H1 (cell line): ENCODE data around the gene RANBP9. TPM values are rescaled to one million over a fixed set of nuclear protein-coding genes. Genes with fewer than 3 reads are reported as not detected.

Experiments
- BACH1 ChIP-seq: IDR thresholded peaks from 2 replicates; pipeline ENCODE4 v1.6.1; 2012; ENCODE audit warnings: low read length, improper control_type of control experiment
- CBX5 ChIP-seq: fragments of 300-800, 300-1000 bp; sonication (generic); IDR thresholded peaks from 2 replicates; pipeline ENCODE4 v1.7.1; 2016; ENCODE audit warnings: antibody characterized with exemption, low read length, low read depth
- CHD2 ChIP-seq: IDR thresholded peaks from 2 replicates; pipeline ENCODE4 v1.6.1; 2012; ENCODE audit warnings: low read length, improper control_type of control experiment
- CHD7 ChIP-seq: fragments of 300-600 bp; sonication (generic); IDR thresholded peaks from 2 replicates; pipeline ENCODE4 v1.7.1; 2012; ENCODE audit warnings: low read length, moderate library complexity, mild to moderate bottlenecking, inconsistent platforms; ENCODE audit not compliant: insufficient replicate concordance
- CTCF ChIP-seq, 3 experiments: IDR thresholded peaks; 1 replicate in 2 of 3; 2 replicates in 1 of 3; pipeline versions ENCODE4 v1.5.1 to v1.6.1; 2011; ENCODE audit warnings: low read length in 3 of 3, mild to moderate bottlenecking in 3 of 3, inconsistent platforms in 2 of 3, low read depth in 1 of 3, moderate library complexity in 1 of 3; ENCODE audit not compliant: insufficient read depth in 1 of 3; ENCODE audit errors: control extremely low read depth in 1 of 3
- KDM5A ChIP-seq: fragments of 200-600 bp; IDR thresholded peaks from 2 replicates; pipeline ENCODE4 v1.7.1; 2012; ENCODE audit warnings: mild to moderate bottlenecking, low read length, inconsistent platforms, mixed read lengths
- PHF8 ChIP-seq: fragments of 200-600 bp; sonication (generic); conservative IDR thresholded peaks from 2 replicates; pipeline ENCODE4 v1.7.1; 2012; ENCODE audit warnings: low read depth, mild to moderate bottlenecking, inconsistent platforms, low read length, moderate library complexity
- POLR2A ChIP-seq, 2 experiments: IDR thresholded peaks; 1 replicate in 1 of 2; 2 replicates in 1 of 2; pipeline ENCODE4 v1.6.1; 2011; ENCODE audit warnings: low read depth in 2 of 2, low read length in 2 of 2, mild to moderate bottlenecking in 2 of 2; ENCODE audit errors: control extremely low read depth in 1 of 2
- POLR2AphosphoS5 ChIP-seq: IDR thresholded peaks from 2 replicates; pipeline ENCODE4 v1.6.1; 2011; ENCODE audit warnings: low read depth, low read length
- POU5F1 ChIP-seq: IDR thresholded peaks from 2 replicates; pipeline ENCODE4 v1.6.1; 2011; ENCODE audit warnings: low read depth, mild to moderate bottlenecking, low read length, moderate library complexity
- SRF ChIP-seq: IDR thresholded peaks from 2 replicates; pipeline ENCODE4 v1.6.1; 2011; ENCODE audit warnings: mild to moderate bottlenecking, low read depth, low read length, moderate library complexity
- polyA plus RNA-seq, 7 experiments: library from polyadenylated mRNA; depleted of rRNA in 3 of 7; stranded (reverse) in 5 of 7; unstranded in 2 of 7; fragments of >200 nt in 5 of 7; fragments of 200-250 nt in 2 of 7; gene quantifications; 1 replicate in 5 of 7; 2 replicates in 1 of 7; 4 replicates in 1 of 7; pipeline versions ENCODE4 v1.2.1 to v1.2.3, GENCODE V29; 2011 to 2013; ENCODE audit warnings: missing spikeins in 2 of 7, mixed read lengths in 2 of 7
- total RNA-seq: library from RNA; stranded (reverse); fragmentation: NEBNext Ultra II Directional; extraction: Animal tissue kit (Norgen Biotek cat#: 25700); gene quantifications from 2 replicates; pipeline ENCODE4 v1.2.1, GENCODE V29; 2021

Gene RANBP9
- total and polyA plus RNA-seq, 2 of the 8 experiments (the other 6 are each of a cell fraction or from before 2014, with no cell fraction given): 13.0 to 36.7 TPM

- TF ChIP-seq CHD7 (no peak), SRF (no peak), POLR2AphosphoS5 (no peak), CTCF (IDR thresholded peaks at IDR 0.05; ENCODE audit: control extremely low read depth in 1 of 3, insufficient read depth in 1 of 3, low read depth in 1 of 3, low read length in 3 of 3) (no peak), CBX5 (no peak), PHF8 (no peak), BACH1 (no peak), KDM5A (no peak), POU5F1 (no peak), POLR2A (IDR thresholded peaks at IDR 0.05; ENCODE audit: control extremely low read depth in 1 of 2, low read depth in 2 of 2, low read length in 2 of 2) (no peak), CHD2 (no peak)
Observed at GRCh38 chr6:13604135-13604534, 107.5 kb downstream of the RANBP9 start (continued).
